NCI-H510A (cell line): Measurements from ENCODE around the gene PLXNC1.

Experiments used
- DNase-seq: peaks from one replicate; lab custom pipeline; 2025; lab: John Stamatoyannopoulos, UW

PLXNC1 gene

DNA sequence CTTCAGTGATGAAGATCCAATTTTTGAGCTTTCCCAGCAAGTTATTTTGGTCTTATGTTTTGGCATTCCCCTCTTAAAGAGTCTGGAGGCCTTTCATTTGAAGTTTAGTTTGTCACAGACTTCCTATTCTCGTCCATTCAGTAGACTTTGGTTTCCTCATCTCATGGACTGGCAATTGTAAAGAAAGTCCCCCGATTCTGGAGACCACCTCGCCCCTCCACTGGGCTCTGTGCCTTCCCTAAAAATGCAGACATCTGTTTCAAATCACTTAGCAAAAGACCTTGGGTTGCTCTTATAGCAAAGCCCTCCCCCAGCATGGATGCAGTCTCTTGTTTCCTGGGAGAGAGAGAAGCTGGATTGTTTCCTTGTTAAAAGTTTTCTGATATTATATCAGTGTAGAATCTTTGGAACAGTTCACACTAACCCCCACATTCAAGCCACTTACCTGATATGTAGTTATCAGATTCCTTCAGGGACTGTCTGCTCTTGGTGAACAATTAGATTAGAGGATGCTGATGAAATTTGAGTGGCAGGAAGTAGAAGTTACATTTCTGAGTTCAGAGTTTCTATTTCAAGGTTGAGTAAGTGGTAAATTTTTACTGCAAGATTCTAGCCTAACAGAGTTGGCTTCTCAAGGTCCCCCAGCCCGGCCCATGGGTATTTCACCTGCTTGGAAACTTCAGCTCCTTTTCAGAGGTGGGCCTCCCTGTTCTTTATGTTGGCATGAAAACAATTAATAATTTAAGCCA is 56.3 kb downstream of the PLXNC1 start:
- DNase-seq = no peak

DNA sequence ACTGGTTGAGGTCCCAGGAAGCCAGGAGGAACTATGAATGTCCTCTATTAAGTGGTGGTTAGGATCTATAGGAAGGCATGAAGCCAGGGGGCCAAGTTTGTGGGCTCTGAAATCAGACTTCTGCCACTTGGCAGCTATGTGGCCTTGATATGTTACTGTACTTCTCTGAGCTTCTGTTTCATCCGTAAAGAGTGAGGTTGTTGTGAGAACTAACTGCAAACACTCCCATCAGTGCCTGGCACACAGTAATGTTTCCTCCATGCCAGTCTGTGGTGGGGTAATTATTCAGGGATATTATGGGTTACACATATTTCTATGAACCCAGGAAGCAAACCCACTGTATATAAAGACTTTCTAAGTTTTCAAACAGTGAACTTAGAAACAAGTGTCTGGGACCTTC is 57.4 kb downstream of the PLXNC1 start:
- no peak for DNase-seq

DNA sequence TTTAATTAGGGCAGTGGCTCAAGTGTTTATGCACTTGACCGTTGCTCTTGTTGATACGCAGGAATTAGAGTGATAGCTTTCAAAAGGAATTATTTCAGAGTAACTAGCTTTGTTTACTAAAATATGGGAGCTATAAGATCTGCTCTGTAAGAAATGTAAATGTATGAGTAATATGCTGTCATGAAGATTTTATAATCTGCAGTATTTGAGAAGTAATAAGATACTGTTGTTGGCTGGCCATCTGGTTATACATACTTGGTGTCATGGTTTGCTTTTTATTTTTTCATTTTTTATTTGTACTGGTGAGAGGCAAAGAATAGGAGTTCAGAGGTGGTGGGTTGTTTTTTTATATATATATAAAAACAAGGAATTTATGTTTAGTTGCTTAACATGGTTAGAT is 58.5 kb downstream of the PLXNC1 start:
- no peak for DNase-seq

DNA sequence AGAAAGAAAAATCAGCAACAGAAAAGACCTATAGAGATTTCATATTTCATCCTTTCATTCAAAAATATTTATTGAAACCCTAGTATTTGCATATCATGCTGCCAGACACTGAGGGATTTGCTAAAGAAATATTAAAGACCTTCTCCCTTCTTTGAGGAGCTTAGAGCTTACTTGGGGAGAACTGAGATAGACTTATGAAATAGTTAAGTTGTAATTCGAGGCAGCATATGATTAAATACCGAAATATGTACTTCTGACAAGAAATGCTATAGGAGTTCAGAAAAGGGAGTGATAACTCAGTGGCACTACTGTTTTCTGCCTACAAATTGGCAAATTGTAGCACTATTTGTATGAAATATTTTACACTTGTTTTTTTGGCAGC is 59.1 kb downstream of the PLXNC1 start:
- DNase-seq = no peak

DNA sequence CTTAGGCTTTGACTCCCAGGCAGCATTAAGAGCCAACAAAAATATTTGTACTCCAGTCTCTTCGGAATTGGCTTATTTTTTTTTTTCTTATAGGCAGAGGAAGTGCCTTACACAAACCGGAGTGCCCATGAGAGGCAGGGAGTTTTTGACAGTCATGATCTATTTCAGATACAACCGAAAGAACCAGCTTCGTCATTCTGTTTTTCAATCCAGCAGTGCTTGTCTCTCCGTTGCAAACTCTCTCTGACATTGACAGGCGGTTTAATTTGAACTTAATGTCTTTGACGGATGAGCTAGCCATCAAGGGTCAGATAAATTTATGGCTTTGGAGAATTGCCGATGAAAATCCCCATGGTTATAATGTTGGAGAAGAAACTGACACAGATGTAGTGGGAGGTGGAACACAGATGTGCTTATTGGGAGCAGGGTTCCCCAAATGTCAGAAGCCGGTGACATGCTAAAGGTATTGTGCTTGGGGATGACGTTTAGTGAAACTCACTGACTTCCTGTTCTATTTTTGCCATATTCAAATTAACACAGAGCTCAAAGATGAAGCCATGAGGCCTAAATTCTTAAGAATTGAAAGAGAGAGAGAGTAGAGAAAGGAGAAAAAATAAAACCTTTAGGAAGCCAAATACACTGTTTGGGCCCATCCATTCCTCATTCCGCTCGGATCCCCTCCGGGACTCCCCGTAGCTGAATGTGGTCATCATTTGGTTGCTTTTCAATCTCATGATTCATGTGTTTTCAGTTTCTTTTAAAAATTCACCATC is 59.7 kb downstream of the PLXNC1 start:
- no peak for DNase-seq

DNA sequence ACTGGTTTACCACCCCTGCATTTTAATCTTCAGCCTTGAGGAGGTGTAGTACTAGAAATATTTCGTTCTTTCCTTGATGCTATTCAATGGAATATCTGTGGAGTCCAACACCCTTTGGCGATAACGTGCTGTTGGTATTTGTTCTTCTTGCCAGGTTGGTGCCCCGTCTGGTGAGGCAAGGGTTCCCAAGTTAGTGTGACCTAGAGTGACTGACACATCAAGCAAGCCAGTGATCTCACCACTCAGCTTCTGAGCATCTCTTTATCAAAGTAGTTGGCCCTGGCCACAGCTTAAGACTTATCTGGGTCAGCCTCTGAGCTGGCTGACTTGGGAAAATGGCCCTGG is 60.2 kb downstream of the PLXNC1 start:
- no peak for DNase-seq

DNA sequence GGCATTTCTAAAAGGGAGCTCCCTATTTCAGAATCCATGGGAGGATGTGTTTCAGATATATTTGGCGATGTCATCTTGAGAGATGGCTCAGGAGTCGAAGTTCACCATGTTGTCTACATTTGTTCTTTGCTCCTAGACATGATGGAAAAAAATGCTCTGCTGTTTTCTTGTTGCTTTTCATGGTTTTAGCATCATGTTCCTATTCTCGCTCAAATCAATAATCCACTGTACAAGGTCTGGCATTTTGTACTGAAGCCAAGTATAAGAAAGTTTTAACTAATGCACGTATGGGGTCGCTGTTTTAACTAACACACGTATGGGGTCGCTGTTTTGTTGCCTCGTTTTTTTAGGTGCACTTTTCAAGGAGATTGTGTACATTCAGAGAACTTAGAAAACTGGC is 60.9 kb downstream of the PLXNC1 start:
- DNase-seq = no peak

DNA sequence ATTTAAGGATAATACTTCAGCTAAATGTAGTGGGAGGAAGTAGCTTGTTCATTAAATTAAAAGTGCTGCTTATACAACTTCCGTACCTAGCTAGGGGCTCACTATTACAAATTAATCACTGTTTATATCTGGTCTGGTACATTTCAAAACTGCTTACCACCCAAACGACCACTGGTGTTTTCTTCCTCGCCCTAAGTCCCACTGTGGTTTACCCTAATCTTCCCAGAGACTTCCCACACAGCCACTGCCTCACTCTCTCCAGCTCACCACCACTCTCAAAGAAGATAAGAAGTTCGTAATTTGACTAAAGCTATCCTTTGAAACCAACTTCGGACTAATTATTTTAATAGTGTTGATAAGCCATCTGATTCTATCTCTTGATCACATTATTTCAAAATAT is 62.6 kb downstream of the PLXNC1 start:
- no peak for DNase-seq

DNA sequence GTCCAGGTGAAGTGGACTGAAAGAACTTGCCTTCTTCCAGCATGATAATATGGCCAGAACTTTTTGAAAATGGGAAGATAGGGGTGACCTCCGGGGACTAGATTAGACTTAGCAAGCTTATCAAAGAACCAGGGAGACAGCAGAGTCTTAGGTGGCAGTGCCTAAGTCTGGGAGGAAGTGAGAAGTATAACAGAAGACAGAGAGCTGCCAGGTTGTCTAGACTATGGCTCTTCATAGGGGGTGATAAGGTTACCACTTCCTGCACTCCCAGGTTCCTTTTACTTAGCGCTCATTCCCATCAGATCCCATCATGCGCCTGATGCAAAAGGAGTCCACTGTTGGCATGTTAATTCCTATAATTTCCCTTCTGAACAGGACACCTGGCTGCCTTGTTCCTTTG is 69.9 kb downstream of the PLXNC1 start:
- no peak for DNase-seq

DNA sequence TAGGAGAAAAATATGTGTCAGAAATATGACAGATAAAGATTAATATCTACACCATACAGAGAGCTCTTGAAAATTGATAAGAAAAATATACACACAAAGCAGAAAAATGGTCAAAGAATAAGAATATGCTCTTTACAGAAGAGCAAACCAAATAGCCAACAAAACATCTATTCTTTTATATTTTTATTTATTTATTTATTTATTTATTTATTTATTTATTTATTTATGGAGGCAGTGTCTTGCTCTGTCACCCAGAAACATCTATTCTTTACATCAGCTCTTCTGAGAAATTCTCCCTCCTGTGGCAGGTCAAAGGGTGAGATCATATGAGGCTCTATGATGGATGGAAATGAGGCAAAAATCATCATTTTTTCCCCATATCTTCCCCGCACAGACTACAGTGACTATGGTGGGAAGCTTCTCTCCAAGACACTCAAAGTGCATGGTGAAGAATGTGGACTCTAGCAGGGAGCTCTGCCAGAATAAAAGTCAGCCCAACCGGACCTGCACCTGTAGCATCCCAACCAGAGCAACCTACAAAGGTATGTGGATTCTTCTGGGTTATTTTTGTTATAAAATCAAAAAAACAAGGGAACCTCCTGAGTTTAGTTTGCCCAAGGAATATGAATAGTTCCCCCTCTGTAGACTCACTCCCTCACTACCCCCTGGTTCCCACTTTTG is 71.4 kb downstream of the PLXNC1 start:
- DNase-seq = no peak

DNA sequence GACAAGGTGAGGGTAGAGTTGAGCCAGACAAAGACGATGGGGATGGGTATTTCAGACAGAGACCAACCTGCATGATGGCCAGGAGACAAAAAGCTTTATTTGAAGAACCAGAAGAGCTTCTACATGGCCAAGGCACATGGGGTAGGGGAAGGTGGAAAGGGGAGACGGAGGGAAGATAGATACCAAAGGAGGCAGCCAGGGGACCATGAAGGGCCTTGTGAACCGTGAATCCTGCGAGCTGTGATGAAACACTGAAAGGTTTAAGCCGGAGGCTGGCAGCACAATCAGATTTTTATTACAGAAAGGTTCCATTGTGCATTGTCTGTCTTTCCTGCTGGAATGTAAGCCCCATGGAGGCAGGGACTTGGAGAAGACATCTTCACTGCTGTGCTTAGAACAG is 72.4 kb downstream of the PLXNC1 start:
- no peak for DNase-seq

DNA sequence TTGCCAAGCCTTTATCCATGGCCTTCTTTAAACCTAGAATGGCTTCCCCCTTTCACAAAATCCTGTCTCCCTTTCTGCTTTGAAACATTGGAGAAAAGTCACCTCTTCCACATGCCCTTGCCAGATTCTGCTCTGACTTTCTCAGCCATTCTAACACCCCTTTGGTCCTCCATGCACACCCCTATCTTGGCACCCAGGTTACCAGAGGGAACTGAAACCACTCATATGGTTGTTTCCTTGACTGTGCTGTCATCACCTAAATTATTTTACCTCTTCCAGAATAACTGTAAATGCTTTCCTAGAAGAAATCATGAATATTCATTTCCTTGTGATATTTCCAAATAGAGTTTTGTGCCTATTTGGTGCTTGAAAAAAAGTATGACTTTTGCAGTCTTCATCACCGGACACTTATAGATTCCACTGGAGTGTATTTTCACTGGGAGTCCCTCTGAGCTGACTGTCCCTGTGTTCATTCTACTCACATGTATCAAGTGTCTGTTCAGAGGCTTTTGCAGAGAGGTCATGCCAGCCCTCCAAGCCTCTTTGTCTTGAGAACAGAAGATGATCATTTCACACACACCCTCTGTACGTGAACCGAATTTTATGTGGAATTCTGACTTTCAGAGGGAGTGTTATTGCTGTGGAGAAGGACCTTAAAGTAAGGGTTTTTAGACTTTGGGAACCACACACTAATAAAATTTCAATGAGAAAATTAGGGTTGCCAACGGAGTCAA is 74.1 kb downstream of the PLXNC1 start:
- DNase-seq = no peak

DNA sequence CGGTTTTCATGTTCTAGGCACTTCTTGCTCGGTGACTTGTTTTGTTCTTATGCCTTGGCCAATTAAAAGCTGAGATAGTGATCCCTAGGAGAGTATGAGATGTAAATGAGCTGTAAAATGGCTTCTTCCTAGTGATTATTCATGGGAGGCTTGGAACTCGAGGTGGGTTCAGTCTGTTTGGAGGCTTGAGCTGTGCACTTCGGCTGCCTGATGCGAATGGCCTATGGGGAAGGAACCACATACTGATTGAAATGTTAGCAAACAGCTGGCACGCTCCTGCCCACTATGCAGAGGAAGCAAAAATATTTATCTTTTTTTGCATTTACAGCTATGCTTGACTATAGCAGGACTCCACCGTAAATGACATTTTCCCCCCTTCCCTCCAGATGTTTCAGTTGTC is 75.5 kb downstream of the PLXNC1 start:
- DNase-seq = no peak

DNA sequence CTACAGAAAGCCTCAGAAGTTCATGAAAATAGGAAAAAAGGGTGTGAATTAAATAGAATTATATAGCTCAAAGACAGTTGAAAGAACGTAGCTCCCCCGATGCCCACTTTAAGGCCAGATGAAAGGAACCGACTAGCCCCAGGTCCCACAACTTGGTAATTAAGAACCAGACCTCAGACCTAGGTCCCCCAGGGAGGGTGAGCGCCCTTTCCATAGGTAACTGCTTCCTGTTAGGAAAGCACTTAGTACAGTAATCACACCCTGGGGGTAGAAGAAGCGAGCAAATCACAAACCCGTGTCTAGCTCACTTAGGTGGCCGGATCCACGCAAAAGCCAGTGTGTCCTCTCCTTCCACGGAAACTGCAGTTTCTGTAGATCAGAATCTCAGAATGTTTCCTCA is 77.1 kb downstream of the PLXNC1 start:
- DNase-seq = no peak

DNA sequence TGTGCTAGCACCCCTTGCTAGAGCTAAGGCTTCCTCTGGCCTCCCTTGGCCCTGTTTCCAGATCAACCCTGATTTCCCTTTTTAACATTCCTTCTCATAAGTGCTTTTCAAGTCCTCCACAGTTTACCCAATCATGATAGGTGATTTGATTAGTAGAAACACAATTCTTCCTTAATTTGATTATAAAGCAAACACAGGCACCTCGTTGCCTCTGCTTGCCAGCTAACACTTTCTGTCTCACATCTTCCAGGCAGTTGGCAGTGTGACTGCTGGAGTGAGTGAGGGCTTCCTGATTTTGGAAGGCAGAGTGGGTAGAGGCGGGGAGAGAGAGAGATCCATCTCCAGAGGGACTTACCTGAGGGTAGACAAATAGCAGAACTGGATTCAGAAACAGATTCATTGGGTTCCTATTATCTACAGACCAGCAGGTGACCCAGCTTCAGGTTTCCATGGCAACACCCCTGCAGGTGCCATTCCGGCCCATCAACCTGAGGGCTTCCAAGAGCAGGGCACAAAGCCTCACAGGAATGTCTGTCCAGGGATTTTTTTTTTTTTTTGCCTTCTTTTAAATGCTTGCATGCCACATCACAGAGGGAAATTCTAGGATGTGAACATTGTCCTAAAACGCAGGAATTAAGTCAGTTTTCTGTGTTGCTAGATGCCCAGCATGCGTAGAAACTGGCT is 77.7 kb downstream of the PLXNC1 start:
- no peak for DNase-seq

DNA sequence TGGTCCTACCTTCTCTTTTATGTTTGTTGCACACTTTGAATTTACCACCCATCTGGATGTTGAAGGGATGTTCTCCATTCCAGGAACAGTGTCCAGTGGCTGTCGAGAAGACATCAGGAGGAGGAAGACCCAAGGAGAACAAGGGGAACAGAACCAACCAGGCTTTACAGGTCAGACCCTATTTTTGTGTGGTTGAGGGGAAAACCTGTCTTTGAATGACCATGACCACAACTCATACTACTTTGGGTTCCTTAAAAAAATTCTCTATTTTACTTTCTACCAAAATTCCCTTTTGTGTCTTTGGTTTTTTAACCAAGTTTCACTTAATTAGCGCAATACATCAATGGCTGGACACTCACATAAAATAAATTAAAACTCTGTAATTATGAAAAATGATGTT is 78.7 kb downstream of the PLXNC1 start:
- DNase-seq = no peak

DNA sequence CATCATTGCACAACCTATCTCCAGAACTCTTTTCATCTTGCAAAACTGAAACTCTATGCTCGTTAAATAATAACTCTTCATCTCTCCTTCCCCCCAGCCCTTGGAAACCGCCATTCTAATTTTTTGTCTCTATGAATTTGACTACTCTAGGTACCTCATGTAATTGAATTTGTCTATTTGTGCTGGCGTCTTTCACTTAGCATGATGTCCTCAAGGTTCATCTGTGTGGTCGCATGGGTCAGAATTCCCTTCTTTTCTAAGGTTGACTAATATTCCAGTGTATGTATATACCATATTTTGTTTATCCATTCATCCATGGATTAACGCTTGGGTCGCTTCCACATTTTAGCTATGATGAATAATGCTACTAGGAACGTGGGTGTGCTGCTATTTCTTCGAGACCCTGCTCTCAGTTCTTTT is 80.1 kb downstream of the PLXNC1 start:
- no peak for DNase-seq

DNA sequence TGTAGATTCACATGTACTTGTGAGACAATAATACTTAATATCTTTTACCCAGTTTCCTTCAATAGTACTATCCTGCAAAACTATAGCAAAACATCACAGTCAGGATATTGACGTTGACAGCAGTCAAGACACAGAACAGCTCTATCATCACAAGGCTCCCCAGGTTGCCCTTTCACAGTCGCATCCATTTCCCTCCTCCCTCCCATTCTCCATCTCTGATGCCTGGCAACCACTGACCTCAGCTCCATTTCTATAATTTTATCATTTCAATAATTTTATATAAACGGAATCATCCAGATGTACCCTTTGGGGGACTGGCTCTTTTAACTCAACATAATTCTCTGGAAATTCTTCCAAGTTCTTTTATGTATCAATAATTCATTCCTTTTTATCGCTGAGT is 81.5 kb downstream of the PLXNC1 start:
- no peak for DNase-seq

DNA sequence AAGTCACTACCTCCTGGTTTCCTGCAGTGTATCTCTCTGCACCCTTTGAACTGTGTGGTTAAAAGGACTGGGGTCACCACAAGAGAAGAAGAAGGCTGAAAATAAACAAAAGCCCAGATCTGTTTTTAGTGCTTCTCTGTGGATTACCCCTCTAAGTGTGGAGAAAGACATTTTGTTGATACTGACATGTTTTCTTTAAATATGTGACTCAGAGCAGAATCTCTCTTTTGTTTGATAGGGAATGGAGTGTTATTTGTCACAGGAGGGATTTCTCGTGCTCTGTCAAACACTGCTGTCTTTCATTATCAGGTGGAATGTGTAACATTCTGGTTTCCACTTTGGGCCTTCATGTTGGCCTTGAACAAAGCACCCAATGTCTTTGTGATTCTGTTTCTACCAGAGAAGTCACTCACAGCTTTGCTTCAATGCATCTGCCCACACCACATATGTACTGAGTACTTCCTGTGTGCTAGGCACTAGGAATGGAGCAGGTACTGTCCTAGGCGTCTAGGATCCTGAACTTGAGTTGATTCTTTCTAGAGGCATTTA is 82.1 kb downstream of the PLXNC1 start:
- DNase-seq = no peak

DNA sequence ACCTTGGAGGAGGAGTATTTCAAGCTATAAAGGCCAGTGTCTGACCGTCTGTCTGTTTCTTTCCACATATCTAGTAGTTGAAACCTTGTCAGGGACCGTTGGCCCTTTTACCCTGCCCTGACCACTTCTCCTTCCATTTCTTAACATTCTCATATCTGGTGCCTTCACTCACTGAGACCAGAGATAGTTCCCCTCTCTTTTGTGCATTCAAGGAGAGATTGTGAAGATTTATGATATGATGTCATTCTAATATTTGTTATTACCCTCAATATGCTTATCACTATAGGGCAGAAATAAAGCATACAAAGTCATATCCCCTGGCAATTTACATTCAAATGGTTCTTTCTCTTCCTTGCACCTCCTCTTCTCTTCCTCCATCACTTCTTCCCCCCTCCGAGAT is 83.3 kb downstream of the PLXNC1 start:
- no peak for DNase-seq

DNA sequence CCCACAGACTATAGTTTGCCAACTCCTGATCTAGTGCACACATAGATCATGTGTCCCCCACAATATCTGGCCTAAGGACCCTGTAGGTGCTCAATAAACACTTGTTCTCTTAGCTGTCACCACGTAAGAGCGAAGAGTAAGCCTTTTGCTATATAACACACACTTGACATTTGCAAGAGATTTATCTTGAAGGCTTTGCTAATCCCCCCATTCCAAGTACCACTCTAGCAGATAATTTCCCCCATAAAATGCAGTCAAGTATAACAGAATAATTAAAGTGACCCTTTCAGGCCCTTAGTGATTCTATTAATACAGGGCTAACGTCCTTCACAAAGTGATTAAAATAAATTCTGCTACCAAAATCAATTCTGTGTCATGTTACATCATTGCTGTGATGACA is 87.5 kb downstream of the PLXNC1 start:
- peak; percentile 2 for DNase-seq
